ENCODE results near the gene PIGO.

The PIGO gene

DNA sequence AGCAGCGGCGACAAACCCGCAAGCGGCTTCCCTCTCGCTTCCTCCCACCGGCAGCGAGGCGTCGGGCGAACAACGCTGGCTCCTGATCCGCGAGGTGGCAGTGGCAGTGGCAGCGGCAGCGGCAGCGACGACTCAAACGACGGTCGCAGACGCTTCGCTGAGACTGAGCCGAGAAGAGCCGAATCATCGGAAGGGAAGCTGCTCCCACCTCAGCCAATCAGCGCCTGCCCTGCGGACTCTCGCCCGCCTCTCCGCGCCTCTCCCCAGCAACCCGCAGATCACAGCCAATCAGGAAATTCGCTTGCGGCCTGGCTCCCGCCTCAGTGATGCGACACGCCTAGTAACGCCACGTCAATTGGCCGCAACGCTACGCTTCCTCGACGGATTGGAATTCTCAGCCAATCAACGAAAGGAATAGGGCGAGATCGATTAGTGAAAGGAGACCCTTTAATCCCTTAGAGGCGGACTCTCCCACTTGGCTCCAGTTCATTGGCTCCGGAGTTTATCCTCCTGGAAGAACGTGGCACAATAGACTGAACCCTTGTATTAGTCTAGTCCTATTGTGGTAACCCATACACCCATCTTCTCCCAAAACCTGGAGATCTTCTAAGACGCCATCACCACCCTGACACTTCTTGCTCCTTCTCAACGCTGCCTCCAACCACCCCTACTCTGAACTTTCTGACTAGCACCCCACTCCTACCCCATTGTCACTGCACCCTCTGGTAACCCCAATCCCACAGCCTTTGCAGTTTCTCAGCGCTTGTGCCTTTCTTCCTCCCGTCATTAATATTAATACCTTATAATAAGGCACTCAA, 23.7 kb downstream of the PIGO start, which contains the start of gene VCP:
Gene VCP, minus strand, starts transcription at position 165 of the 818 bp plus-strand sequence. CDS start 272 bp downstream, outside the sequence.
- peak; percentile 88 for DNase-seq (ENCODE audit: insufficient read length, low spot score)
- peak; percentile 98 for FAIRE-seq

DNA sequence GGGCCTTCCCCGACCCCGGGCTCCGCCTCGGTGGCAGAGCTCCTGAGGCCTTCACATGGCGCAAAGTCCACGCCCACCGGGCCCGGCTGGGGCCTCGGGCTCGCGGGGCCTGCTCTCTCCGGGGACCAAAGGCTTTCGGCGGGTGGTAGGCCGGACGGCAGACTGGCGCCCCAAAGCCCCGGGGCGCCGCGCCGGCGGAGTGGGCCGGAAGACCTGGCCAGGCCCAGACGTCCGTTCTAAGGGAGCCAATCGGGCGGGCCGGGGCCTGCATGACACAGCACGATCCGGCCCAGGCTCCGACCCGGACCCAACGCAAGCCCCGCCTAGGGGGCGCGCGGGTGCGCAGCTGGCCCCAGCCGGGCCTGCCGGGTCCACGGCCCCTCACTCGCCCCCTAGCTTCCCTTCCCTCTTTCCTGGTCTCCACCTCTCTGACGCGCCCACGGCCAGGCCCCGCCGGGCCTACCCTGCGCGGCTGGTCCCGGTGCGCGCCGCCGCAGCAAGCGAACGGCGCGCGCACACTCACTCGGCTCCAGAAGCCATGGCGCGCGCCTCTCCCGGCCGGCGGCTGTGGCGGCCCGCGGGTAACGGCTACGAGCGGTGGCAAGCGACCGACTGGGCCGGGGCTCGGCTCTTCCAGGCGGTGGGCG, 24.5 kb downstream of the PIGO start:
- FAIRE-seq (peak; percentile 42), DNase-seq (ENCODE audit: insufficient read length, low spot score) (peak; percentile 54)

GRCh38 chr9:35070823-35071813, 25.3 kb downstream of the PIGO start:
- FAIRE-seq (peak; percentile 92), DNase-seq (ENCODE audit: insufficient read length, low spot score) (no peak)

DNA sequence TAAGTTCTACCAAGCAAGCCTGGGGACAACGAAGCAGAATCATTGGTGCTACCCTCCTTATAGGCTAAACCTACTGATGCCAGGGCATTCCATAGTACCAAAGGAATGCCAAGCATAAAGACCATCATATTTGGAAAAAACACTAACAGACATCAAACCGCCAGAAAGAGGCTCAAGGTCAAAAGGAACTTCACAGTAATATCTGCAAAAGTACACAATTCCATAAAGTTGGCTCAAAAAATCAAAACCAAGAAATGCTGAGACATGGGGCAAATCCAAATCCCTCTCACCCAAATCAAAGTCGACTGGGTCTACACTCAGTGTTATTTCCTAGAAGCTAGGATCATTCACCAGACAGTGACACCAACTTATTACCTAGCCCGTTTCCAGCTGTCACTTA, 27.4 kb downstream of the PIGO start:
- DNase-seq (ENCODE audit: insufficient read length, low spot score), result no peak
- FAIRE-seq, result no peak

DNA sequence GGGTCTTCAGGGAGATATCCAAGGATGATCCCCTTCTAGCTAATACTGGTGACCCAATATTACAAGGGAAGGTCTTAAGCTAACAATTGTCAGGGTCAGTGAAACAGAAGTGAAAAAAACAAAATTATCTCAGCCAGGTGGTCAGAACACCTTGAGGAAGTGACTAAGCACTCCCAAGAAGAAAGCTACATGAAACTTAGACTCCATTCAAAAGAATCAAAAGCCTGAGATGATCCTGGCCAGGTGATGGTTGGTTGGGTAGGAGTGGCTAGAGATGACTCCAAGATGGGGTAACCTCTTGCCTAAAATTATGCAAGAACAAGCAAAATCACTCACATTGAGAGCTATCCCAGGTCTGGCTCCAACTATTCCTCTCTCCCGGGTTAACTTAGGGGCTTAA, 29.3 kb downstream of the PIGO start:
- FAIRE-seq (no peak), DNase-seq (ENCODE audit: insufficient read length, low spot score) (no peak)

GRCh38 chr9:35060548-35061207, 35.7 kb downstream of the PIGO start:
- no peak for FAIRE-seq
- DNase-seq (ENCODE audit: insufficient read length, low spot score), result no peak

DNA sequence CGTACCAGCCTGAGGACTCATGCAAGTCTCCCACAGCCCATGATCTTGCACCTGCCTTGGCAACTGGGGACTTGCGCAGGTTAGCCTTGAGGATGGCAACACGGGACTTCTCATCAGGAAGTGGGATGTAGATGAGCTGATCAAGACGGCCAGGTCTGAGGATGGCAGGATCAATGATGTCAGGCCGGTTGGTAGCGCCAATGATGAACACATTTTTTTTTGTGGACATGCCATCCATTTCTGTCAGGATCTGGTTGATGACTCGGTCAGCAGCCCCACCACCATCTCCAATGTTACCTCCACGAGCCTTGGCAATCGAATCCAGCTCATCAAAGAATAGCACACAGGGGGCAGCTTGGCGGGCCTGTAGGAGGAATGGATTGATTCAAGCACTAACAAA, 37.0 kb downstream of the PIGO start:
- FAIRE-seq (no peak), DNase-seq (ENCODE audit: insufficient read length, low spot score) (no peak)

GRCh38 chr9:35057271-35057620, 39.1 kb downstream of the PIGO start:
- DNase-seq (ENCODE audit: insufficient read length, low spot score) (no peak), FAIRE-seq (no peak)

GRCh38 chr9:35056571-35057270, 39.7 kb downstream of the PIGO start:
- no peak for FAIRE-seq
- DNase-seq (ENCODE audit: insufficient read length, low spot score), result no peak

- DNase-seq (ENCODE audit: insufficient read length, low spot score) (no peak), FAIRE-seq (no peak)
Measured at GRCh38 chr9:35054871-35055644, 41.3 kb downstream of the PIGO start.

GRCh38 chr9:35054185-35054835, 42.1 kb downstream of the PIGO start:
- FAIRE-seq (no peak), DNase-seq (ENCODE audit: insufficient read length, low spot score) (no peak)

DNA sequence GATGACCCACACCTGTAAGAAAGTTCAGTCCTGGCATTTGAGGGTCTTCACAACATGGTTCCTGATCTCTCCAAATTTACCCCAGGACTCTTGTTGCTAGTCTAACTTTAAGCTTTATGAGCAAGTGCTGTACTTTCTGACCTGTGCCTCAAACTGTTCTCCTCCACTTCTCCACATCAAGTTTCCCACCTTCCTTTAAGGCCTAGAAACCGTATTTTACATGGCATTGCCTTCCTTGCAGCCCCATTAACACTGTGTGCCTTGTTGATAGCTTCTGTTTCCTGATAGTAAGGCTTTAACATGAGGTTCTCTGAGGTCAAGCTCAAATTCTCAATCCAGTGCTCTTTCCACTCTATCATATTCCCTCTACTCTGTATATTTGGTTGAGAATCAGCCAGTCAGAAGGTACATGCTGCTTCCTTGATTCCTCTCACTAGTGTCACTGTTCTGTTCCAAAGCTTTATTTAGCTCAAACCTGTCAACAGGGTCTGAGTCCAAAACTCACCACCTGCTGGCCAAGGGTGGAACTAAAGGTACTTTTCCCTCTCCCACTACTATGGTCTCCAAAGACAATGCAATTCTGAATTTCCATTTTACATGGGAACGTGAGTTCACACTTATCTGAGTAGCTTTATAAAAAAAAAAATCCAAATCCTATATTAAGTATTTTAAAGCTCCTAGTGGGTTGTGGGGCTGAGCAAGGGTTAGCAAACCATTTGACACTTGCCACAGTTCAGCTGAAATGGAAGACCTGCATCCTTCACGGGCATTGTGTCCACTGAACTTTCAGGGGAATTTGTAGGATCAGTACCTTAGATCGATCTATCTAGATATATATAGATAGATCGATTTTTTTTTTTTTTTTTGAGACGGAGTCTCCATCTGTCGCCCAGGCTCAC, 45.1 kb downstream of the PIGO start:
- FAIRE-seq (peak; percentile 83), DNase-seq (ENCODE audit: insufficient read length, low spot score) (peak; percentile 51)

DNA sequence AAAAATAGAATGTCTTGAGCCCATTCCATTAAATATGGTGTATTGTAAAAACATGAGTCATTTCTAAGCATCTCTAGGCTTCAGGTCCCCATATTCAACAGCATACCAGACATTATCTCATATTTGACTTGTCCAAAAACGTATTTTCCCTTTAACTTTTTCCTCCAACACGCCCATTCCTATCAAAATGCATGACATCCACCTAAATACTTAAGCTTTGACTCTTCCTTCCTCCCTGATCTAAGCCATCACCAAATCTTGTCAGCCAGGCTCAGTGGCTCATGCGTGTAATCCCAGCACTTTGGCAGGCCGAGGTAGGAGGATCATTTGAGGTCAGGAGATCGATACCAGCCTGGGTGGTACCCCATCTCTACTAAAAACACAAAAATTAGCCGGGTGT, 47.9 kb downstream of the PIGO start:
- no peak for DNase-seq (ENCODE audit: insufficient read length, low spot score)
- no peak for FAIRE-seq

GRCh38 chr9:35044071-35044470, 52.3 kb downstream of the PIGO start:
- no peak for FAIRE-seq
- no peak for DNase-seq (ENCODE audit: insufficient read length, low spot score)

- DNase-seq (ENCODE audit: insufficient read length, low spot score) (no peak), FAIRE-seq (no peak)
Measured at GRCh38 chr9:35042891-35043545, 53.4 kb downstream of the PIGO start.

GRCh38 chr9:35042081-35042604, 54.2 kb downstream of the PIGO start:
- no peak for FAIRE-seq
- DNase-seq (ENCODE audit: insufficient read length, low spot score), result no peak
